H9 (cell line): Measurements from ENCODE around the gene GPR171. TPM values are rescaled to one million over a fixed set of nuclear protein-coding genes. Genes with fewer than 3 reads are reported as not detected.

Source experiments
- DNase-seq: peaks from one replicate; pipeline ENCODE4 v3.0.0-alpha.2; 2017
- H2AFZ ChIP-seq: one replicate; pipeline ENCODE4 v1.6.1; 2013; ENCODE audit warnings: mild to moderate bottlenecking, low read length, control low read depth, moderate library complexity
- H2AK5ac ChIP-seq: 2 replicates; pipeline ENCODE4 v1.6.1; 2013; ENCODE audit warnings: low read length, control low read depth, mixed read lengths; ENCODE audit not compliant: insufficient read length
- H2BK120ac ChIP-seq: one replicate; pipeline ENCODE4 v1.6.1; 2013; ENCODE audit warnings: low read depth, mild to moderate bottlenecking, low read length, control low read depth, inconsistent platforms; ENCODE audit not compliant: poor library complexity, severe bottlenecking
- H2BK12ac ChIP-seq: 2 replicates; pipeline ENCODE4 v1.6.1; 2013; ENCODE audit warnings: low read length, control low read depth, mixed read lengths, low read depth; ENCODE audit not compliant: insufficient read length
- H2BK15ac ChIP-seq: 2 replicates; pipeline ENCODE4 v1.6.1; 2013; ENCODE audit warnings: low read depth, low read length, control low read depth
- H2BK20ac ChIP-seq: one replicate; pipeline ENCODE4 v1.6.1; 2013; ENCODE audit warnings: low read depth, mild to moderate bottlenecking, low read length, control low read depth, inconsistent platforms; ENCODE audit not compliant: poor library complexity, severe bottlenecking
- H2BK5ac ChIP-seq: 2 replicates; pipeline ENCODE4 v1.6.1; 2013; ENCODE audit warnings: low read length, control low read depth, mixed read lengths; ENCODE audit not compliant: insufficient read length
- H3K14ac ChIP-seq: 2 replicates; pipeline ENCODE4 v1.6.1; 2013; ENCODE audit warnings: low read length, control low read depth; ENCODE audit not compliant: insufficient read depth
- H3K18ac ChIP-seq: 2 replicates; pipeline ENCODE4 v1.6.1; 2013; ENCODE audit warnings: low read depth, mild to moderate bottlenecking, mixed read lengths, low read length, control low read depth; ENCODE audit not compliant: insufficient read length
- H3K23ac ChIP-seq: 2 replicates; pipeline ENCODE4 v1.6.1; 2013; ENCODE audit warnings: low read length, control low read depth, mixed read lengths, low read depth; ENCODE audit not compliant: insufficient read length
- H3K23me2 ChIP-seq: 2 replicates; pipeline ENCODE4 v1.6.1; 2013; ENCODE audit warnings: low read depth, mild to moderate bottlenecking, mixed read lengths, low read length, control low read depth; ENCODE audit not compliant: insufficient read length, poor library complexity, severe bottlenecking
- H3K27ac ChIP-seq: 2 replicates; pipeline ENCODE4 v1.5.1; 2013; ENCODE audit warnings: low read length, control low read depth, mixed read lengths, low read depth; ENCODE audit not compliant: insufficient read length
- H3K27me3 ChIP-seq: 2 replicates; pipeline ENCODE4 v1.6.1; 2013; ENCODE audit warnings: low read length, control low read depth, inconsistent platforms; ENCODE audit not compliant: insufficient read depth
- H3K4ac ChIP-seq: 2 replicates; pipeline ENCODE4 v1.6.1; 2013; ENCODE audit warnings: low read depth, mild to moderate bottlenecking, control low read depth, inconsistent platforms, low read length, moderate library complexity
- H3K4me1 ChIP-seq: 2 replicates; pipeline ENCODE4 v1.6.1; 2013; ENCODE audit warnings: low read length, control low read depth, inconsistent platforms; ENCODE audit not compliant: insufficient read depth
- H3K4me2 ChIP-seq: 2 replicates; pipeline ENCODE4 v1.6.1; 2013; ENCODE audit warnings: low read length, control low read depth, mixed read lengths; ENCODE audit not compliant: insufficient read length, insufficient read depth
- H3K56ac ChIP-seq: 2 replicates; pipeline ENCODE4 v1.6.1; 2013; ENCODE audit warnings: low read depth, mild to moderate bottlenecking, mixed read lengths, low read length, control low read depth; ENCODE audit not compliant: insufficient read length
- H3K79me1 ChIP-seq: 2 replicates; pipeline ENCODE4 v1.6.1; 2013; ENCODE audit warnings: low read depth, mild to moderate bottlenecking, moderate library complexity, low read length, control low read depth, inconsistent platforms; ENCODE audit not compliant: insufficient read depth, poor library complexity, severe bottlenecking
- H3K79me2 ChIP-seq: 2 replicates; pipeline ENCODE4 v1.6.1; 2013; ENCODE audit warnings: low read length, control low read depth, inconsistent platforms; ENCODE audit not compliant: insufficient read depth
- H3K9ac ChIP-seq: 2 replicates; pipeline ENCODE4 v1.6.1; 2013; ENCODE audit warnings: low read length, control low read depth, mixed read lengths; ENCODE audit not compliant: insufficient read length; ENCODE audit errors: extremely low read depth
- H3K9me3 ChIP-seq: one replicate; pipeline ENCODE4 v1.6.1; 2013; ENCODE audit warnings: low read depth, low read length, inconsistent platforms; ENCODE audit not compliant: control insufficient read depth
- H3T11ph ChIP-seq: one replicate; pipeline ENCODE4 v1.6.1; 2013; ENCODE audit warnings: mild to moderate bottlenecking, low read length, control low read depth, inconsistent platforms
- H4K20me1 ChIP-seq: one replicate; pipeline ENCODE4 v1.6.1; 2013; ENCODE audit not compliant: control insufficient read depth, insufficient read length, insufficient read depth
- H4K5ac ChIP-seq: 2 replicates; pipeline ENCODE4 v1.6.1; 2013; ENCODE audit warnings: low read depth, mild to moderate bottlenecking, mixed read lengths, low read length, control low read depth; ENCODE audit not compliant: insufficient read length
- H4K8ac ChIP-seq: replicated peaks from 2 replicates; pipeline ENCODE4 v1.6.1; 2013; ENCODE audit warnings: low read length, control low read depth, mixed read lengths, low read depth; ENCODE audit not compliant: insufficient read length
- H4K91ac ChIP-seq: 2 replicates; pipeline ENCODE4 v1.6.1; 2013; ENCODE audit warnings: low read depth, mild to moderate bottlenecking, moderate library complexity, mixed read lengths, low read length, control low read depth; ENCODE audit not compliant: insufficient read length
- H3K27ac Mint-ChIP-seq, 3 experiments: 2 replicates in 2 of 3; 3 replicates in 1 of 3; pipeline ENCODE4 v1.8.0; 2020 to 2021; ENCODE audit warnings: mixed read lengths in 3 of 3, mild to moderate bottlenecking in 1 of 3, moderate library complexity in 1 of 3
- H3K27me3 Mint-ChIP-seq: 2 replicates; pipeline ENCODE4 v1.8.0; 2021; ENCODE audit warnings: low read depth, mild to moderate bottlenecking, moderate library complexity, mixed read lengths
- H3K36me3 Mint-ChIP-seq, 3 experiments: 2 replicates in 2 of 3; 3 replicates in 1 of 3; pipeline ENCODE4 v1.8.0; 2020 to 2021; ENCODE audit warnings: low read depth in 3 of 3, mixed read lengths in 3 of 3; ENCODE audit not compliant: insufficient read depth in 1 of 3
- H3K4me1 Mint-ChIP-seq, 2 experiments: 2 replicates each; pipeline ENCODE4 v1.8.0; 2020; ENCODE audit warnings: mixed read lengths in 2 of 2
- H3K4me3 Mint-ChIP-seq, 2 experiments: 2 replicates in 1 of 2; 3 replicates in 1 of 2; pipeline ENCODE4 v1.8.0; 2020 to 2021; ENCODE audit warnings: mild to moderate bottlenecking in 2 of 2, mixed read lengths in 2 of 2, moderate library complexity in 1 of 2
- H3K9me3 Mint-ChIP-seq, 2 experiments: 2 replicates in 1 of 2; 3 replicates in 1 of 2; pipeline ENCODE4 v1.8.0; 2020; ENCODE audit warnings: mild to moderate bottlenecking in 2 of 2, mixed read lengths in 2 of 2, moderate library complexity in 1 of 2
- CTCF ChIP-seq: fragments of 200-600 bp; sonication (generic); conservative IDR thresholded peaks from 3 replicates; pipeline ENCODE4 v1.8.0; 2021; ENCODE audit warnings: antibody characterized with exemption, mild to moderate bottlenecking
- WGBS: extraction: QIAGEN DNeasy Blood & Tissue Kit; methylation state at CpG from one replicate; pipeline ENCODE4 v1.1.7; 2013; ENCODE audit warnings: missing lambda C conversion rate, low lambda C conversion rate, mixed read lengths; ENCODE audit not compliant: insufficient read length; ENCODE audit errors: extremely low coverage; 5-methylcytosine and 5-hydroxymethylcytosine counted together
- total RNA-seq: library from RNA; stranded (reverse); gene quantifications from 2 replicates; pipeline ENCODE4 v1.2.1, GENCODE V29; 2021

GPR171 gene
- total RNA-seq, 1 experiment from 2014 or later: not detected

- Mint-ChIP-seq H3K4me3 (no peak overlapping the region), H3K9me3 (no peaks in the 10 kb centered on the region), H3K4me1 (peaks cover 15 to 16% of the 10 kb centered on the region in 2 experiments), H3K27me3 (no peaks in the 10 kb centered on the region), H3K36me3 (0 out of 7 replicates have a peak, but pooled peaks cover 0 to 2% (median 0%) of the 10 kb centered on the region in 3 experiments), H3K27ac (peak overlapping the region in 1 of 3 experiments; percentile 12; a peak in 3 of 7 replicates)
- Histone ChIP-seq H3K23me2 (no peaks in the 10 kb centered on the region), H3K27ac (no peak overlapping the region), H3K4ac (no peak overlapping the region), H3K4me1 (peaks cover 3% of the 10 kb centered on the region; the same call in 1 of the 2 replicates), H4K5ac (no peak overlapping the region), H3K18ac (no peak overlapping the region), H2BK15ac (no peak overlapping the region), H4K8ac (no peak overlapping the region), H2BK5ac (no peak overlapping the region), H2AK5ac (no peak overlapping the region), H4K20me1 (no peaks in the 10 kb centered on the region), H2AFZ (no peak overlapping the region), H2BK120ac (no peak overlapping the region), H3K23ac (no peak overlapping the region), H3T11ph (no peak overlapping the region), H2BK12ac (no peak overlapping the region), H2BK20ac (no peak overlapping the region), H3K14ac (no peak overlapping the region), H3K79me2 (no peaks in the 10 kb centered on the region), H3K56ac (no peak overlapping the region), H4K91ac (no peak overlapping the region), H3K9me3 (no peaks in the 10 kb centered on the region), H3K79me1 (no peaks in the 10 kb centered on the region), H3K27me3 (no peaks in the 10 kb centered on the region), H3K9ac (no peak overlapping the region), H3K4me2 (no peak overlapping the region)
- DNase-seq: no peak
- no peak for TF ChIP-seq CTCF
- no CpG with 5 or more reads among the region's 5 CpGs for WGBS
Observed at GRCh38 chr3:151183265-151183671, 19.7 kb downstream of the GPR171 start.
